WTC11 (cell line): ENCODE data around the gene DNAI7. TPM values are rescaled to one million over a fixed set of nuclear protein-coding genes. Genes with fewer than 3 reads are reported as not detected.
A peak's percentile ranks its signal among the peaks of the same experiment; 100 is the strongest.

ENCODE experiments used
- ATAC-seq: fragments of 200-7000 bp; cut with Tn5 transposase; 2 replicates; pipeline ENCODE4 v1.10.0; 2021; ENCODE audit warnings: mild to moderate bottlenecking, moderate library complexity
- CTCF ChIA-PET: fragments of 300-600 bp; sonication (Branson Sonifier 250); formaldehyde crosslinking; loops from one replicate; lab custom pipeline; 2021; ENCODE audit warnings: antibody characterized with exemption; lab: Charles Lee
- POLR2A ChIA-PET: fragments of 350-600 bp; sonication (Branson Sonifier 250); formaldehyde crosslinking; loops from one replicate; lab custom pipeline; 2021; ENCODE audit warnings: antibody characterized with exemption; lab: Charles Lee
- DNase-seq: peaks from one replicate; pipeline ENCODE4 v3.0.0; 2021; ENCODE audit warnings: low spot score
- H3K27ac Mint-ChIP-seq: 2 replicates; pipeline ENCODE4 v1.8.0; 2021; ENCODE audit warnings: mixed read lengths
- H3K27me3 Mint-ChIP-seq: 2 replicates; pipeline ENCODE4 v1.8.0; 2021; ENCODE audit warnings: low read depth, mild to moderate bottlenecking, moderate library complexity, mixed read lengths
- H3K36me3 Mint-ChIP-seq: 2 replicates; pipeline ENCODE4 v1.8.0; 2021; ENCODE audit warnings: mixed read lengths
- H3K4me1 Mint-ChIP-seq: 2 replicates; pipeline ENCODE4 v1.8.0; 2022; ENCODE audit warnings: mixed read lengths
- H3K4me3 Mint-ChIP-seq: 2 replicates; pipeline ENCODE4 v1.8.0; 2021; ENCODE audit warnings: mild to moderate bottlenecking, moderate library complexity, mixed read lengths
- H3K9me3 Mint-ChIP-seq: 2 replicates; pipeline ENCODE4 v1.8.0; 2021; ENCODE audit warnings: mixed read lengths
- ATF6 ChIP-seq: sonication (generic); formaldehyde crosslinking; IDR thresholded peaks from 2 replicates; pipeline ENCODE4 v1.8.1; 2023; ENCODE audit warnings: mild to moderate bottlenecking, missing genetic modification reagents
- CBFB ChIP-seq: sonication (generic); formaldehyde crosslinking; IDR thresholded peaks from 2 replicates; pipeline ENCODE4 v1.8.1; 2022; ENCODE audit warnings: mild to moderate bottlenecking, low read depth, missing genetic modification reagents
- CREB1 ChIP-seq: sonication (generic); formaldehyde crosslinking; IDR thresholded peaks from 2 replicates; pipeline ENCODE4 v1.8.0; 2023; ENCODE audit warnings: mild to moderate bottlenecking, missing genetic modification reagents
- E2F1 ChIP-seq: sonication (generic); formaldehyde crosslinking; IDR thresholded peaks from 2 replicates; pipeline ENCODE4 v1.8.0; 2022; ENCODE audit warnings: mild to moderate bottlenecking, missing genetic modification reagents
- E2F5 ChIP-seq: sonication (generic); formaldehyde crosslinking; IDR thresholded peaks from 2 replicates; pipeline ENCODE4 v1.8.1; 2022; ENCODE audit warnings: mild to moderate bottlenecking, moderate library complexity, missing genetic modification reagents
- FOXP4 ChIP-seq: sonication (generic); formaldehyde crosslinking; IDR thresholded peaks from 2 replicates; pipeline ENCODE4 v1.8.0; 2022; ENCODE audit warnings: mild to moderate bottlenecking, missing genetic modification reagents
- HMGA2 ChIP-seq: fragments of 250-450 bp; sonication (Bioruptor Pico); IDR thresholded peaks from 2 replicates; pipeline ENCODE4 v1.4.0; 2021; ENCODE audit warnings: mild to moderate bottlenecking, moderate library complexity
- MXD4 ChIP-seq: fragments of 250-450 bp; sonication (Bioruptor Pico); IDR thresholded peaks from 2 replicates; pipeline ENCODE4 v1.8.0; 2021; ENCODE audit warnings: mild to moderate bottlenecking, moderate library complexity, borderline replicate concordance
- NFATC4 ChIP-seq: fragments of 250-450 bp; sonication (Bioruptor Pico); IDR thresholded peaks from 2 replicates; pipeline ENCODE4 v1.9.0; 2021; ENCODE audit warnings: mild to moderate bottlenecking
- NR3C1 ChIP-seq: sonication (generic); formaldehyde crosslinking; conservative IDR thresholded peaks from 2 replicates; pipeline ENCODE4 v1.8.1; 2023; ENCODE audit warnings: low read depth, mild to moderate bottlenecking, missing genetic modification reagents
- RELA ChIP-seq: sonication (generic); formaldehyde crosslinking; IDR thresholded peaks from 2 replicates; pipeline ENCODE4 v1.8.1; 2022; ENCODE audit warnings: missing genetic modification reagents, mild to moderate bottlenecking, borderline replicate concordance
- SMAD4 ChIP-seq: sonication (generic); formaldehyde crosslinking; IDR thresholded peaks from 2 replicates; pipeline ENCODE4 v1.8.0; 2022; ENCODE audit warnings: mild to moderate bottlenecking, missing genetic modification reagents
- SOX15 ChIP-seq: fragments of 250-450 bp; sonication (Bioruptor Pico); IDR thresholded peaks from 2 replicates; pipeline ENCODE4 v1.9.0; 2021; ENCODE audit warnings: mild to moderate bottlenecking
- TCF7 ChIP-seq: sonication (generic); formaldehyde crosslinking; IDR thresholded peaks from 2 replicates; pipeline ENCODE4 v1.8.0; 2022; ENCODE audit warnings: mild to moderate bottlenecking, low read depth, missing genetic modification reagents, moderate library complexity
- TEAD4 ChIP-seq: sonication (generic); formaldehyde crosslinking; IDR thresholded peaks from 2 replicates; pipeline ENCODE4 v1.8.0; 2022; ENCODE audit warnings: mild to moderate bottlenecking, missing genetic modification reagents
- TP53 ChIP-seq: sonication (generic); formaldehyde crosslinking; IDR thresholded peaks from 2 replicates; pipeline ENCODE4 v1.8.1; 2023; ENCODE audit warnings: mild to moderate bottlenecking, missing genetic modification reagents
- USF2 ChIP-seq: sonication (generic); formaldehyde crosslinking; IDR thresholded peaks from 2 replicates; pipeline ENCODE4 v1.8.1; 2023; ENCODE audit warnings: mild to moderate bottlenecking, missing genetic modification reagents, moderate library complexity
- ZBTB43 ChIP-seq: sonication (generic); formaldehyde crosslinking; IDR thresholded peaks from 2 replicates; pipeline ENCODE4 v1.8.1; 2023; ENCODE audit warnings: mild to moderate bottlenecking, missing genetic modification reagents
- ZNF138 ChIP-seq: sonication (generic); formaldehyde crosslinking; conservative IDR thresholded peaks from 2 replicates; pipeline ENCODE4 v1.8.1; 2022; ENCODE audit warnings: mild to moderate bottlenecking, moderate library complexity, missing genetic modification reagents
- ZNF281 ChIP-seq: sonication (generic); formaldehyde crosslinking; IDR thresholded peaks from 2 replicates; pipeline ENCODE4 v1.8.0; 2023; ENCODE audit warnings: mild to moderate bottlenecking, missing genetic modification reagents
- ZNF396 ChIP-seq: fragments of 250-450 bp; sonication (Bioruptor Pico); IDR thresholded peaks from 2 replicates; pipeline ENCODE4 v1.8.0; 2021; ENCODE audit warnings: mild to moderate bottlenecking, moderate library complexity, borderline replicate concordance
- ZNF425 ChIP-seq: fragments of 250-450 bp; sonication (Bioruptor Pico); conservative IDR thresholded peaks from 2 replicates; pipeline ENCODE4 v1.9.0; 2021; ENCODE audit warnings: mild to moderate bottlenecking
- ZNF671 ChIP-seq: fragments of 250-450 bp; sonication (Bioruptor Pico); IDR thresholded peaks from 2 replicates; pipeline ENCODE4 v1.8.0; 2021; ENCODE audit warnings: mild to moderate bottlenecking
- total RNA-seq: library from RNA; stranded (reverse); gene quantifications from 3 replicates; pipeline ENCODE4 v1.2.3, GENCODE V29; 2021

DNAI7 gene
- total RNA-seq, 1 experiment from 2014 or later: not detected

- TF ChIP-seq CREB1 (CRISPR knock-in tag) (no peak), E2F1 (CRISPR knock-in tag) (no peak), NFATC4 (CRISPR knock-in tag) (no peak), SMAD4 (no peak), MXD4 (CRISPR knock-in tag) (no peak), ZNF396 (CRISPR knock-in tag) (no peak), ZNF425 (no peak), ZNF281 (CRISPR knock-in tag) (no peak)
Observed at GRCh38 chr12:25089738-25090137, 105.2 kb downstream of the DNAI7 start (continued).

- ChIA-PET POLR2A (interaction anchor here (0.6 kb wide), 2 partner anchors 50 to 57 kb away, joined by 3 to 4 read pairs; no protein-coding TSS in a partner anchor), CTCF (no interaction called here)
- no peaks in the 10 kb centered on the region; the same call in 1 of the 2 replicates for H3K4me1 Mint-ChIP-seq
- H3K36me3 Mint-ChIP-seq: no peaks in the 10 kb centered on the region
- no peaks in the 10 kb centered on the region for H3K27me3 Mint-ChIP-seq
- peak; percentile 15 for DNase-seq
- H3K27ac Mint-ChIP-seq: no peak overlapping the region
- H3K4me3 Mint-ChIP-seq: no peak overlapping the region
- no peaks in the 10 kb centered on the region for H3K9me3 Mint-ChIP-seq
- ATAC-seq: no peak
- TF ChIP-seq HMGA2 (CRISPR knock-in tag) (no peak), TCF7 (no peak), RELA (CRISPR knock-in tag) (no peak), SOX15 (no peak), CBFB (CRISPR knock-in tag) (no peak), FOXP4 (CRISPR knock-in tag) (no peak), ATF6 (CRISPR knock-in tag) (no peak), USF2 (no peak), TP53 (no peak), ZNF138 (CRISPR knock-in tag) (no peak), ZNF671 (CRISPR knock-in tag) (no peak), E2F5 (CRISPR knock-in tag) (no peak), NR3C1 (CRISPR knock-in tag) (no peak), TEAD4 (no peak), ZBTB43 (CRISPR knock-in tag) (no peak)
Observed at GRCh38 chr12:25087596-25087995, 107.4 kb downstream of the DNAI7 start.
